Measurements from ENCODE around the gene UTP4.

- TF ChIP-seq, protein P1, sequence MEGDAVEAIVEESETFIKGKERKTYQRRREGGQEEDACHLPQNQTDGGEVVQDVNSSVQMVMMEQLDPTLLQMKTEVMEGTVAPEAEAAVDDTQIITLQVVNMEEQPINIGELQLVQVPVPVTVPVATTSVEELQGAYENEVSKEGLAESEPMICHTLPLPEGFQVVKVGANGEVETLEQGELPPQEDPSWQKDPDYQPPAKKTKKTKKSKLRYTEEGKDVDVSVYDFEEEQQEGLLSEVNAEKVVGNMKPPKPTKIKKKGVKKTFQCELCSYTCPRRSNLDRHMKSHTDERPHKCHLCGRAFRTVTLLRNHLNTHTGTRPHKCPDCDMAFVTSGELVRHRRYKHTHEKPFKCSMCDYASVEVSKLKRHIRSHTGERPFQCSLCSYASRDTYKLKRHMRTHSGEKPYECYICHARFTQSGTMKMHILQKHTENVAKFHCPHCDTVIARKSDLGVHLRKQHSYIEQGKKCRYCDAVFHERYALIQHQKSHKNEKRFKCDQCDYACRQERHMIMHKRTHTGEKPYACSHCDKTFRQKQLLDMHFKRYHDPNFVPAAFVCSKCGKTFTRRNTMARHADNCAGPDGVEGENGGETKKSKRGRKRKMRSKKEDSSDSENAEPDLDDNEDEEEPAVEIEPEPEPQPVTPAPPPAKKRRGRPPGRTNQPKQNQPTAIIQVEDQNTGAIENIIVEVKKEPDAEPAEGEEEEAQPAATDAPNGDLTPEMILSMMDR (conservative IDR thresholded peaks at IDR 0.05; ENCODE audit: low read length): no peak
- TF ChIP-seq EZH2phosphoT487 (IDR thresholded peaks at IDR 0.05; ENCODE audit: borderline replicate concordance, low read depth, low read length): no peak
Measured at GRCh38 chr16:69209735-69210134, 77.3 kb downstream of the UTP4 start.

Data from OCI-LY7 (cell line).